KBM-7 (cell line): Measurements from ENCODE around the gene SYN1.

Source experiments
- DNase-seq: peaks from one replicate; pipeline ENCODE4 v3.0.0-alpha.2; 2015
- in situ Hi-C: fragments of 300-500 bp; cut with MboI; formaldehyde crosslinking; loops from 2 replicates; pipeline ENCODE4 v1.14.3; 2020; ENCODE audit warnings: low sequenced_read_pairs, low pct_unique_long_range_greater_than_20kb, mixed read lengths

Gene SYN1

DNA sequence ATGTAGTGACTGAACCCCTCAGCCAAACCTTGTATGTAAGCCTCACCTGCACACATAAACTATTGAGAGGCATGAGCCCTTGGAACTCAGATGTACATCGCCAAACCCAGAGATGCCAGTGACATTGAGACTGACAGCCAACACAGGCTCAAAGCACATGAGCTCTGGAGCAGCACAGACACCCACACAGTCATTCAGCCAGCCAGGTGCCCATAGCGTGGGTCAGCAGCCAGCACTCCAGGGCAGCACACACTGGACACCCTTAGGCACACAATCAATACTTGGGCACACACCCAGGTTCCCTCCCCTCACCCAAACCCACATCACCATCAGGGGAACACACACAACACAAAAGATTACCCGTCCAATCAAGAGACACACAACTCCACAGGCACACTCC lies 41.8 kb downstream of the SYN1 start:
- in situ Hi-C loops = no loop called here

DNA sequence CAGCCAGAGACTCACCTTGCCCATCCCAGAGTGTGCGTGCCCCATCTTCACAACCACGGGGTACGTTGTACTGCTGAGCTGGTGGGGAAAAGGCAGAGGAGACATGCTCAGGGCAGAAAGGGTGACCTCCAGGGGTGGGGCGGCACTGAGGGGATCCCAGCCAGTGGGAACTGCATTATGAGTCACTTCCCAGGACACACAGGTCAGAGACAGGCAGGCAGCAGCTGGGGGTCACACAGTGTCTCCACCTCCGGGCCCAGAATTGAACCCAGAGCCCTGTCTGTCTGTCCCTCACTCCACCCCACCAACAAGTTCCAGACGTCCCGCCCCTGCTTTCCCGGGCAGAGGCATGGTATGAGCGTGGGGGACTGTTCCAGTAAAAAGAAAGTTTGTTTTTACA lies 42.2 kb downstream of the SYN1 start:
- in situ Hi-C loops = no loop called here
- no peak for DNase-seq

More for the DNA sequence above, 41.8 kb downstream of the SYN1 start:
- no peak for DNase-seq

- no peak for DNase-seq
- in situ Hi-C loops = no loop called here
These were observed 43.4 kb downstream of the SYN1 start for GRCh38 chrX:47576021-47576898.

DNA sequence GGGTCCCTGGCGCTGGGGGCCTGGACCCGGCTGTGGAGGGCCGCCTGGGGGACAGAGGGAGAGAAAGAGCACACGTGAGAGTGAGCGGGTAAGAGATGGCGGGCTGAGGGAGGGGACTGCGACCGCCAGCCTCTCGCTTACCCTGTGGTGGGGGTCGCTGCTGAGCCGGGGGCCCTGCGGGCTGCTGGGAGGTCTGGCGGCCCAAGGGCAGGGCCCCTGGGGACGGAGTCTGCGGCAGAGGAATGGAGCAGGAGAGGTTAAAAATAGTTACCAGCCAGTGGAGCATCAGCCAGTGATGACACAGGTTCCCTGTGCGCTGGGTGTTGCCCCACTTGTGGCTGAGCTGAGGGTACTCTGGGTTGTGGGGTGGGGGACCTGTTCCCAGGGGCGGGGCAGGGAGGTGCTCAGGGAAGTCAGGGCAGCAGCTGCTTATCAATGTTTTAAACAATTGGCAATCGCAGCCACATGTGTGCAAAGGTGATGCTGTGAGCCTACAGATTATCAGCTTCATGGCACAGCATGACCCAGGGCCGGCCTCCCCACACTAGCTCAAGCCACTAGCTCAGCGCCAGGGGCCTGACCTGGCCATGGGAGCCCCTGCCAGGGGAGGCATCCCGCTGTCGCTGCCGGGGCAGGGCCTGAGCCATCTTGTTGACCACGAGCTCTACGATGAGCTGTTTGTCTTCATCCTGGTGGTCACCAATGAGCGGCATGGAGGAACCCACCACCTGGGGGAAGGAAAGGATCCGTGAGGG lies 44.9 kb downstream of the SYN1 start:
- in situ Hi-C loops = no loop called here
- DNase-seq = no peak

- in situ Hi-C loops = no loop called here
- no peak for DNase-seq
These were observed 45.5 kb downstream of the SYN1 start for GRCh38 chrX:47574076-47574546.

- DNase-seq = peak; percentile 21
- in situ Hi-C loops = no loop called here
These were observed 46.1 kb downstream of the SYN1 start for GRCh38 chrX:47573341-47574075.

GRCh38 chrX:47572773-47573340 lies 46.8 kb downstream of the SYN1 start:
- in situ Hi-C loops = no loop called here
- DNase-seq = no peak

DNA sequence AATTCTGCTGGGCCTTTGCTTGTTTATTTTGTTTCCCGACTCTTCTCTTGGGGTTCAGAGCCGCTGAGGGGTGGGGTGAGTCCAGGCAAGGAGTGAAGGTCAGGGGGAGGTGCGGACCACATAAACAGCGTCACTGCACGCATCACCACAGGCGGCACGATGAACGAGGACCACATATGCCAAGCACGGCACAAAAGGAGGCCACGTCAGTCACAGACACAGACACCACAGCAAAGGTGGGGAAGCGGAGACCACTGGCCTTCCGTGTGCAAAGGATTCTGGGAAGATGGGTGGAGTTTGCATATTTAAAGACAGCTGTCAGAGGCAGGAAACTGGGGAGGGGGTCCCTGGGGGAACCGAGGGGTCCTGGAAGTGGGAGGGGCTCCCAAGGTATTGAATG lies 47.8 kb downstream of the SYN1 start:
- in situ Hi-C loops = no loop called here
- DNase-seq = no peak

DNA sequence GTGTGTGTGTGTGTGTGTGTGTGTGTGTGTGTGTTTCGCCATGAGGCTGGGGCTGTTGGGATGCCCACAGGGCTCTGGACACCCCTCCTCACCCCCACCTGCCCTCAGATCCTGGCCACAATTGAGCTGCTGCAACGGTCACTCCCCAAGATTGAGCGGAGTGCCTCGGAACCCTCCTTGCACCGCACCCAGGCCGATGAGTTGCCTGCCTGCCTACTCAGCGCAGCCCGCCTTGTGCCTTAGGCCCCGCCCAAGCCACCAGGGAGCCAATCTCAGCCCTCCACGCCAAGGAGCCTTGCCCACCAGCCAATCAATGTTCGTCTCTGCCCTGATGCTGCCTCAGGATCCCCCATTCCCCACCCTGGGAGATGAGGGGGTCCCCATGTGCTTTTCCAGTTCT lies 48.4 kb downstream of the SYN1 start:
- in situ Hi-C loops = no loop called here
- DNase-seq = no peak

DNA sequence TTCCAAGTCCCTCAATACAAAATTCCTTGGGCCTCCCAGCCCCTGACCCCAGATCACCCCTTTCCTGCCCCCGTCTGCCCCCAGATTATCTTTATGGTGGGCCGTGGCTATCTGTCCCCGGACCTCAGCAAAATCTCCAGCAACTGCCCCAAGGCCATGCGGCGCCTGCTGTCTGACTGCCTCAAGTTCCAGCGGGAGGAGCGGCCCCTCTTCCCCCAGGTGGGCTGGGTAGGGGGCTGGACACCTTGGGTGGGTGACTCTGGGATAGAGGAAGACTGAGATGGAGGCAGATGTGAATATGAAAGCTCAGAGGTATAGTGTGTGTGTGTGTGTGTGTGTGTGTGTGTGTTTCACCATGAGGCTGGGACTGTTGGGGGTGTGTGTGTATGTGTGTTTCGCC lies 48.9 kb downstream of the SYN1 start:
- in situ Hi-C loops = no loop called here

DNA sequence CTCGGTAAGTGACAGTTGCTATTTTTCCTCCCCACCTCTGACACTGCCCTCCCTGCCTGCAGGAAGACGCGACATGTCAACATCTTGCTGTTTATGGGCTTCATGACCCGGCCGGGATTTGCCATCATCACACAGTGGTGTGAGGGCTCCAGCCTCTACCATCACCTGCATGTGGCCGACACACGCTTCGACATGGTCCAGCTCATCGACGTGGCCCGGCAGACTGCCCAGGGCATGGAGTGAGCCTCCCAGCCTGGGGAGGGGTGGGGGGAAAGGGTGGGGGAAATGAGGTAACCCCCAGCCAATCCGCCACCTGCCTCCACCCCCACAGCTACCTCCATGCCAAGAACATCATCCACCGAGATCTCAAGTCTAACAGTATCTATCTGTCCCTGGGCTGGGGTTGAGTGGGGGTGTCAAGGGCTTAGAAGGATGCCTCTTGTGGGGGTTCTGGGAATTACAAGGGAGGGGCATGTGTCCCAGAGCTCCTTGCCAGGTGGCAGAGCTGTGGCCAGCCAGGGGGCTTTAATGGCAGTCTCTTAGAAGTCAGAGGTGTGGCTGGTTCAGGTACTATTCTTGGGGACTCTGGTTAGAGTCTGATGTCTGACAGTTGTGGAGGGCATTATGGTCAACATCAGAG lies 50.9 kb downstream of the SYN1 start:
- in situ Hi-C loops = loop anchor here (10.0 kb wide), 1 partner anchor 76 kb away; no protein-coding TSS in a partner anchor
- peak; percentile 72 for DNase-seq

More for the DNA sequence above, 48.9 kb downstream of the SYN1 start:
- no peak for DNase-seq

DNA sequence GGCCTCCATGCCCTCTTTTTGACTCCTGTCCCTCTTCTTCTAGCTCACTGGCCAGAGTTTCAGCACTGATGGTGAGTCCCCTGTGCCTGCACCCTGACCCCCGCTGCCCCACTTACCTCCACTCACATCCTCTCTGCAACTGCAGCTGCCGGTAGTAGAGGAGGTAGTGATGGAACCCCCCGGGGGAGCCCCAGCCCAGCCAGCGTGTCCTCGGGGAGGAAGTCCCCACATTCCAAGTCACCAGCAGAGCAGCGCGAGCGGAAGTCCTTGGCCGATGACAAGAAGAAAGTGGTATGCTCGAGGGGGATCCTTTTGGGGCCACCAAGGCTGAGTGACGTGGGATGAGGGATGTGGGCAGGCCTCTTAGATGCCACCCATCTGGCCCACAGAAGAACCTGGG lies 52.8 kb downstream of the SYN1 start:
- DNase-seq = no peak
- in situ Hi-C loops = loop anchor here (10.0 kb wide), 1 partner anchor 78 kb away; no protein-coding TSS in a partner anchor

DNA sequence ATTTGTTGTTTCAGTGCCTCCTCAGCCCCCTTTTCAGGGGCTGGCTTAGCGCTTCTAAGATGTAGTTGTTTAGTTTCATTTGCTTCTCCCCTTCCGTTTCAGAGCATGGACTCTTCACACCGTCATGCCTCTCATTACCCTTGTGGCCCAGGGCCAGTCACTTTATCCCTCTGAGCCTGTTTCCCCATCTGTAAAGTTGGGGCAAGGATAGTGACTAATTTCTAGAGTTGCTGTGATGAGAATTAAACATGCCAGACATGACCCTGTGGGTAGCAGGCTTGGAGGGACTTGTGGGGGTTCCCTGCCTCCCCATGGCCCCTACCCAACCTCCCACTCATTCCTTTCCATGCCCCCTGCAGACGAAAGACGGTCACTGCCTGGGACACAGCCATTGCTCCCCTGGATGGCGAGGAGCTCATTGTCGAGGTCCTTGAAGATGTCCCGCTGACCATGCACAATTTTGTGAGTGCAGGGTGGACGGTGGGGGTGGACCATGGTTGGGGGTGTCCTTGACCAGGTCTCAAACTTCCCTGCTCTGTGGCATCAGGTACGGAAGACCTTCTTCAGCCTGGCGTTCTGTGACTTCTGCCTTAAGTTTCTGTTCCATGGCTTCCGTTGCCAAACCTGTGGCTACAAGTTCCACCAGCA lies 55.1 kb downstream of the SYN1 start:
- no peak for DNase-seq
- in situ Hi-C loops = loop anchor here (10.0 kb wide), 1 partner anchor 80 kb away; no protein-coding TSS in a partner anchor

DNA sequence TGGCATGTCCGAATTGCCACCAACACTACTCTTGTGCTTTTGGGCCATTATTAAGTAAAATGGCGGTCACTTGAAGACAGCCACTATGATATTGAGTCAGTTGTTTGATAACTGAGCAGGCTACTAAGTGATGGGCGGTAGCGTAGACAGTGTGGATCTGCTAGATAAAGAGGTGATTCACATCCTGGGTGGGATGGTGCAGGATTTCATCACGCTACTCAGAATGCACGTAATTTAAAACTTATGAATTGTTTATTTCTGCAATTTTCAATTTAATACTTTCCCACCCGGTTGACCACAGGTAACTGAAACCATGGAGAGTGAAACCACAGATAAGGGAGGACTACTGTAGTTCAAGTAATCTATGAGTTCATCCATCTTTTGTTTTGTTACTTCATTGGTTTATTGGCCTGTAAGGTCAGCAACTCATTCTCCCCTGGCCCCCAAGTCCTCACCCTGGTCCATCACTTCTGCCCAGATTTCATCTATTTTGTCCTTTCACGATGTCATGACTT lies 55.8 kb downstream of the SYN1 start:
- in situ Hi-C loops = loop anchor here (10.0 kb wide), 1 partner anchor 81 kb away; no protein-coding TSS in a partner anchor
- DNase-seq = no peak

DNA sequence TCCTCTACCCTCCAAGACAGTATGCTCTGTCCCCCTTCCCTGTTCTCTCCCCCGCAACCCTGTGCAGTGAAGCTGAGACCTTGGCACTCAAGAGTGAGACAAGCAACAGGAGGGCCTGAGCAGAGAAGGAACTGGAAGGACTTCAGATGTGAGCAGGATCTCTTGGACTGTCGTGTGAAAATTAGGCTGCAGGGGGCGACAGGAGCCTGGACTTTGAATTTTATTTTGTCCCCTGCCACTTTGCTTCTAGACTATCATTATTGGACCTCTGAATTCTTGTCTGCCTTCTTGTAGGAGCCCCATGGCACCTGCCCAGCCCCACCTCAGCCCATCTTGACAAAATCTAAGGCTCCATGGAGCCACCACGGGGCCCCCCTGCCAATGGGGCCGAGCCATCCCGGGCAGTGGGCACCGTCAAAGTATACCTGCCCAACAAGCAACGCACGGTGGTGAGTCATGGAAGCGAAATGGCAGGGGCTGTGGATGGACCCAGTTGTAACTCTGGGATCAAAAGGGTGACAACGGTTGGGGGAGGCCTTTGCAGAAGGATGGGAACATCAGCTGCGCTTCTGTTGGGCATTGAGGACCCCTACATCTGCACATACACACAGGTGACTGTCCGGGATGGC lies 56.9 kb downstream of the SYN1 start:
- DNase-seq = peak; percentile 93
- in situ Hi-C loops = loop anchor here (10.0 kb wide), 1 partner anchor 82 kb away; no protein-coding TSS in a partner anchor

DNA sequence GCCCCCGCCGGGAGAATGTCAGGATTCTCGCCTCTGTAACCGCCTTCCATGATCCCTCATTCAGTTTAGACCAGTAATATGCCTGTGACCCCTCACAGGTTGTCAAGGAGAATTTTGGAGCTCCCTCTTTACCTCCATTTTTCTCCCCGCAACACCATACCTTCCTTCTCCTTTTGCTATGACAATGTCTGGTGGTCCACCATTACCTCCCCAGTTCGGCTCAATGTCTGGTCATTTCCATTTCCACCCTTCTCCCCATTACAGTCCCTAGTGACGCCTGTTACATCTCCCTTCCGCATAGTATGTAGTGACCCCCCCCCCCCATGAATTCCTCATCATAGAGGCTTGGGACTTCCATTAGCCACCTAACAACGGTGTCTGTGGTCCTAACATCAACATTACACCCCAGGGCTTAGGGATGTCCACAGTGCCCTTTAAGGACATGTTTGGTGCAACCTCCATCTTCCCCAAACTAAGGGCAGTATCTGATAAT lies 58.0 kb downstream of the SYN1 start:
- no peak for DNase-seq
- in situ Hi-C loops = loop anchor here (10.0 kb wide), 1 partner anchor 83 kb away; no protein-coding TSS in a partner anchor
